GM18526 (cell line): ENCODE data around the gene PTP4A2.

Experiments
- POLR2A ChIP-seq: IDR thresholded peaks from 3 replicates; pipeline ENCODE4 v1.6.1; 2011; ENCODE audit not compliant: insufficient read length; ENCODE audit errors: extremely low read depth

PTP4A2 gene

GRCh38 chr1:31934706-31935629 is 3.2 kb downstream of the PTP4A2 start:
- no peak for TF ChIP-seq POLR2A

GRCh38 chr1:31932491-31933316 is 5.5 kb downstream of the PTP4A2 start:
- no peak for TF ChIP-seq POLR2A

- TF ChIP-seq POLR2A = no peak
Observed at GRCh38 chr1:31931593-31932225, 6.5 kb downstream of the PTP4A2 start.

GRCh38 chr1:31930836-31931592 is 7.2 kb downstream of the PTP4A2 start:
- no peak for TF ChIP-seq POLR2A

GRCh38 chr1:31927661-31927980 is 10.5 kb downstream of the PTP4A2 start:
- no peak for TF ChIP-seq POLR2A

- no peak for TF ChIP-seq POLR2A
Observed at GRCh38 chr1:31926853-31927660, 11.1 kb downstream of the PTP4A2 start.

- no peak for TF ChIP-seq POLR2A
Observed at GRCh38 chr1:31926252-31926651, 11.9 kb downstream of the PTP4A2 start.

- TF ChIP-seq POLR2A = no peak
Observed at GRCh38 chr1:31924839-31925238, 13.3 kb downstream of the PTP4A2 start.

- TF ChIP-seq POLR2A = no peak
Observed at GRCh38 chr1:31923901-31924535, 14.2 kb downstream of the PTP4A2 start.

- no peak for TF ChIP-seq POLR2A
Observed at GRCh38 chr1:31920956-31921355, 17.2 kb downstream of the PTP4A2 start.

- TF ChIP-seq POLR2A = no peak
Observed at GRCh38 chr1:31919591-31919990, 18.6 kb downstream of the PTP4A2 start.

- no peak for TF ChIP-seq POLR2A
Observed at GRCh38 chr1:31915438-31915837, 22.7 kb downstream of the PTP4A2 start.

- TF ChIP-seq POLR2A = no peak
Observed at GRCh38 chr1:31913968-31914367, 24.2 kb downstream of the PTP4A2 start.

GRCh38 chr1:31912839-31913239 is 25.3 kb downstream of the PTP4A2 start:
- TF ChIP-seq POLR2A = no peak
